ENCODE data around the gene CDK19. TPM values are rescaled to one million over a fixed set of nuclear protein-coding genes. Genes with fewer than 3 reads are reported as not detected.

CDK19 gene
- total RNA-seq, 1 donor from 2014 or later: 21.8 TPM

GRCh38 chr6:110646951-110647910 lies 168.0 kb downstream of the CDK19 start:
- no peak overlapping the region for H3K4me3 ChIP-seq (ENCODE audit: insufficient read depth, low read depth, low read length)
- no peak for TF ChIP-seq EZH2 (IDR thresholded peaks at IDR 0.05; ENCODE audit: insufficient read depth, low read length)
- TF ChIP-seq CTCF (IDR thresholded peaks at IDR 0.05; ENCODE audit: insufficient read depth, low read depth, low read length): no peak
- no peaks in the 10 kb centered on the region for H3K79me2 ChIP-seq (ENCODE audit: insufficient read depth, low read length)
- no peak overlapping the region for H3K27ac ChIP-seq (ENCODE audit: low read depth, low read length)
- no peak overlapping the region for H3K9ac ChIP-seq (ENCODE audit: low read length)
- H3K9me3 ChIP-seq (ENCODE audit: insufficient read depth, low read depth, low read length): no peaks in the 10 kb centered on the region
- H3K36me3 ChIP-seq (ENCODE audit: insufficient read depth, low read length): no peaks in the 10 kb centered on the region
- H3K27ac Mint-ChIP-seq (ENCODE audit: unreplicated experiment): no peak overlapping the region
- no peak overlapping the region for H2AFZ ChIP-seq (ENCODE audit: low read depth, low read length)
- peaks cover 5% of the 10 kb centered on the region for H3K36me3 Mint-ChIP-seq (ENCODE audit: low read depth, unreplicated experiment)
- FAIRE-seq: no peak
- H3K4me2 ChIP-seq (ENCODE audit: low read length): no peak overlapping the region
- no peak overlapping the region for H3K4me3 Mint-ChIP-seq (ENCODE audit: unreplicated experiment)
- H3K27me3 ChIP-seq (ENCODE audit: insufficient read depth, low read length): no peaks in the 10 kb centered on the region
- no peaks in the 10 kb centered on the region for H3K9me3 Mint-ChIP-seq (ENCODE audit: unreplicated experiment)
- H3K4me1 ChIP-seq (ENCODE audit: insufficient read depth, low read length): no peaks in the 10 kb centered on the region
- no peaks in the 10 kb centered on the region for H4K20me1 ChIP-seq (ENCODE audit: insufficient read depth, low read length)
- no peaks in the 10 kb centered on the region for H3K27me3 Mint-ChIP-seq (ENCODE audit: low read depth, unreplicated experiment)
- no peaks in the 10 kb centered on the region for H3K4me1 Mint-ChIP-seq (ENCODE audit: low read depth, unreplicated experiment)
- no peak for DNase-seq (ENCODE audit: low read depth)

GRCh38 chr6:110646419-110646698 lies 168.9 kb downstream of the CDK19 start:
- Histone ChIP-seq H4K20me1 (ENCODE audit: insufficient read depth, low read length) (no peaks in the 10 kb centered on the region), H2AFZ (ENCODE audit: low read depth, low read length) (no peak overlapping the region), H3K9ac (ENCODE audit: low read length) (no peak overlapping the region), H3K79me2 (ENCODE audit: insufficient read depth, low read length) (no peaks in the 10 kb centered on the region), H3K36me3 (ENCODE audit: insufficient read depth, low read length) (no peaks in the 10 kb centered on the region), H3K4me3 (ENCODE audit: insufficient read depth, low read depth, low read length) (no peak overlapping the region), H3K27ac (ENCODE audit: low read depth, low read length) (no peak overlapping the region), H3K9me3 (ENCODE audit: insufficient read depth, low read depth, low read length) (no peaks in the 10 kb centered on the region), H3K4me1 (ENCODE audit: insufficient read depth, low read length) (no peaks in the 10 kb centered on the region), H3K4me2 (ENCODE audit: low read length) (no peak overlapping the region), H3K27me3 (ENCODE audit: insufficient read depth, low read length) (no peaks in the 10 kb centered on the region)
- DNase-seq (ENCODE audit: low read depth): no peak
- no peaks in the 10 kb centered on the region for H3K9me3 Mint-ChIP-seq (ENCODE audit: unreplicated experiment)
- no peak for TF ChIP-seq CTCF (IDR thresholded peaks at IDR 0.05; ENCODE audit: insufficient read depth, low read depth, low read length)
- TF ChIP-seq EZH2 (IDR thresholded peaks at IDR 0.05; ENCODE audit: insufficient read depth, low read length): no peak
- peaks cover 5% of the 10 kb centered on the region for H3K36me3 Mint-ChIP-seq (ENCODE audit: low read depth, unreplicated experiment)
- no peak overlapping the region for H3K4me3 Mint-ChIP-seq (ENCODE audit: unreplicated experiment)
- FAIRE-seq: no peak
- H3K27ac Mint-ChIP-seq (ENCODE audit: unreplicated experiment): no peak overlapping the region
- no peaks in the 10 kb centered on the region for H3K27me3 Mint-ChIP-seq (ENCODE audit: low read depth, unreplicated experiment)
- H3K4me1 Mint-ChIP-seq (ENCODE audit: low read depth, unreplicated experiment): no peaks in the 10 kb centered on the region

All from astrocyte (in vitro differentiated cells and primary cell).